H1 (cell line): ENCODE data around the gene HPS3. TPM values are rescaled to one million over a fixed set of nuclear protein-coding genes. Genes with fewer than 3 reads are reported as not detected.

Experiments used
- CTCF ChIA-PET: fragments of 300-600 bp; sonication (Branson Sonifier 250); formaldehyde crosslinking; loops from one replicate; lab custom pipeline; 2021; ENCODE audit not compliant: partially characterized antibody; lab: Charles Lee
- POLR2A ChIA-PET: fragments of 300-600 bp; sonication (Branson Sonifier 250); formaldehyde crosslinking; loops from one replicate; lab custom pipeline; 2021; ENCODE audit warnings: inconsistent platforms; ENCODE audit not compliant: partially characterized antibody; lab: Charles Lee
- DNase-seq, 2 experiments: peaks; one replicate each; pipeline versions ENCODE4 v3.0.0 to v3.0.0-alpha.2; 2010 to 2022; ENCODE audit warnings: low spot score in 2 of 2, low read depth in 1 of 2, mixed read lengths in 1 of 2
- FAIRE-seq: peaks from 2 replicates; lab custom pipeline; 2011; peaks lifted over from hg19 to GRCh38; lab: Jason Lieb, UNC
- H2AFZ ChIP-seq: 2 replicates; pipeline ENCODE4 v1.8.1; 2012; ENCODE audit warnings: low read length, inconsistent platforms
- H2AK5ac ChIP-seq: 2 replicates; pipeline ENCODE4 v1.6.1; 2013; ENCODE audit warnings: low read depth, low read length
- H2BK120ac ChIP-seq: replicated peaks from 2 replicates; pipeline ENCODE3; 2013; ENCODE audit warnings: low read depth, low read length, inconsistent platforms
- H2BK12ac ChIP-seq: 2 replicates; pipeline ENCODE4 v1.6.1; 2013; ENCODE audit warnings: low read depth, low read length
- H2BK15ac ChIP-seq: 2 replicates; pipeline ENCODE4 v1.6.1; 2013; ENCODE audit warnings: low read length
- H2BK20ac ChIP-seq: 2 replicates; pipeline ENCODE4 v1.6.1; 2013; ENCODE audit warnings: low read length
- H2BK5ac ChIP-seq: 2 replicates; pipeline ENCODE4 v1.6.1; 2013; ENCODE audit warnings: low read depth, low read length
- H3K14ac ChIP-seq: 2 replicates; pipeline ENCODE4 v1.6.1; 2013; ENCODE audit warnings: inconsistent platforms; ENCODE audit not compliant: insufficient read length
- H3K18ac ChIP-seq: 2 replicates; pipeline ENCODE4 v1.6.1; 2013; ENCODE audit warnings: low read length; ENCODE audit errors: extremely low read depth
- H3K23ac ChIP-seq: 2 replicates; pipeline ENCODE4 v1.6.1; 2013; ENCODE audit warnings: inconsistent platforms; ENCODE audit not compliant: insufficient read length
- H3K23me2 ChIP-seq: 2 replicates; pipeline ENCODE4 v1.6.1; 2013; ENCODE audit warnings: low read depth, low read length
- H3K27ac ChIP-seq: 2 replicates; pipeline ENCODE4 v1.6.1; 2011; ENCODE audit warnings: low read depth, low read length, inconsistent platforms
- H3K27me3 ChIP-seq, 4 experiments: replicated peaks in 1 of 4; 1 replicate in 1 of 4; 2 replicates in 3 of 4; pipeline versions ENCODE4 v1.6.1 to v1.8.1; 2011 to 2013; ENCODE audit warnings: low read length in 3 of 4, mild to moderate bottlenecking in 3 of 4, inconsistent platforms in 2 of 4, mixed read lengths in 2 of 4, moderate library complexity in 1 of 4; ENCODE audit not compliant: control insufficient read depth in 3 of 4, insufficient read depth in 3 of 4; ENCODE audit errors: extremely low read depth in 1 of 4
- H3K36me3 ChIP-seq, 4 experiments: 2 replicates each; pipeline versions ENCODE4 v1.6.1 to v1.8.1; 2011 to 2013; ENCODE audit warnings: mild to moderate bottlenecking in 4 of 4, low read length in 3 of 4, moderate library complexity in 2 of 4, control low read depth in 1 of 4, inconsistent platforms in 1 of 4; ENCODE audit not compliant: insufficient read depth in 4 of 4, control insufficient read depth in 2 of 4
- H3K4ac ChIP-seq: replicated peaks from 2 replicates; pipeline ENCODE3; 2013; ENCODE audit warnings: low read length, low read depth, mixed read lengths, inconsistent platforms; ENCODE audit not compliant: insufficient read length
- H3K4me1 ChIP-seq, 4 experiments: replicated peaks in 1 of 4; 1 replicate in 1 of 4; 2 replicates in 3 of 4; pipeline versions ENCODE4 v1.6.1 to v1.8.1; 2011 to 2013; ENCODE audit warnings: low read length in 3 of 4, inconsistent platforms in 2 of 4, mixed read lengths in 1 of 4; ENCODE audit not compliant: insufficient read depth in 4 of 4, control insufficient read depth in 3 of 4
- H3K4me2 ChIP-seq, 2 experiments: 2 replicates each; pipeline versions ENCODE4 v1.6.1 to v1.8.1; 2011 to 2013; ENCODE audit warnings: low read depth in 2 of 2, low read length in 2 of 2, control low read depth in 1 of 2, inconsistent platforms in 1 of 2, mild to moderate bottlenecking in 1 of 2; ENCODE audit not compliant: insufficient read depth in 1 of 2
- H3K4me3 ChIP-seq, 4 experiments: fragments of 200-600, 300-600 bp in 1 of 4; sonication (generic), shearing (Covaris generic), sonication (Bioruptor Twin) in 1 of 4; 2 replicates each; pipeline versions ENCODE4 v1.5.1 to v1.8.1; 2011 to 2016; ENCODE audit warnings: low read length in 4 of 4, low read depth in 3 of 4, control low read depth in 2 of 4, inconsistent platforms in 2 of 4, mild to moderate bottlenecking in 2 of 4, mixed read lengths in 1 of 4, moderate library complexity in 1 of 4; ENCODE audit not compliant: insufficient read depth in 2 of 4; ENCODE audit errors: extremely low read depth in 1 of 4
- H3K56ac ChIP-seq: replicated peaks from 2 replicates; pipeline ENCODE3; 2013; ENCODE audit warnings: low read depth, mild to moderate bottlenecking, mixed read lengths, low read length, inconsistent platforms; ENCODE audit not compliant: insufficient read length
- H3K79me1 ChIP-seq: 2 replicates; pipeline ENCODE4 v1.6.1; 2013; ENCODE audit warnings: low read depth, low read length, control low read depth
- H3K79me2 ChIP-seq, 2 experiments: 2 replicates each; pipeline versions ENCODE4 v1.6.1 to v1.8.1; 2012 to 2013; ENCODE audit warnings: low read length in 2 of 2, mild to moderate bottlenecking in 2 of 2, inconsistent platforms in 1 of 2; ENCODE audit not compliant: insufficient read depth in 2 of 2, control insufficient read depth in 1 of 2
- H3K9ac ChIP-seq, 4 experiments: replicated peaks in 1 of 4; 1 replicate in 1 of 4; 2 replicates in 3 of 4; pipeline versions ENCODE4 v1.6.1 to v1.8.1; 2011 to 2013; ENCODE audit warnings: low read depth in 3 of 4, low read length in 3 of 4, control low read depth in 2 of 4, mild to moderate bottlenecking in 2 of 4, moderate library complexity in 2 of 4, inconsistent platforms in 1 of 4; ENCODE audit errors: extremely low read depth in 1 of 4
- H3K9me3 ChIP-seq, 2 experiments: 2 replicates each; pipeline versions ENCODE4 v1.6.1 to v1.8.1; 2012 to 2013; ENCODE audit warnings: mild to moderate bottlenecking in 2 of 2, moderate library complexity in 2 of 2, control low read depth in 1 of 2, inconsistent platforms in 1 of 2, low read depth in 1 of 2, low read length in 1 of 2, mixed read lengths in 1 of 2; ENCODE audit not compliant: insufficient read depth in 2 of 2
- H4K20me1 ChIP-seq, 2 experiments: replicated peaks in 1 of 2; 2 replicates each; pipeline versions ENCODE3 to v1.8.1; 2011 to 2013; ENCODE audit warnings: inconsistent platforms in 2 of 2, low read length in 2 of 2, mild to moderate bottlenecking in 1 of 2; ENCODE audit not compliant: insufficient read depth in 2 of 2, control insufficient read depth in 1 of 2
- H4K5ac ChIP-seq: 2 replicates; pipeline ENCODE4 v1.6.1; 2013; ENCODE audit warnings: low read length, low read depth, mixed read lengths, inconsistent platforms; ENCODE audit not compliant: insufficient read length
- H4K8ac ChIP-seq: 2 replicates; pipeline ENCODE4 v1.8.0; 2013; ENCODE audit warnings: mild to moderate bottlenecking, moderate library complexity, low read length, inconsistent platforms; ENCODE audit not compliant: insufficient read depth; ENCODE audit errors: extremely low read depth
- H4K91ac ChIP-seq: replicated peaks from 2 replicates; pipeline ENCODE3; 2013; ENCODE audit warnings: low read length, mixed read lengths, inconsistent platforms; ENCODE audit not compliant: insufficient read length
- ASH2L ChIP-seq: fragments of 200-600, 300-600 bp; sonication (generic); IDR thresholded peaks from one replicate; pipeline ENCODE4 v1.7.1; 2017; ENCODE audit warnings: low read length
- CBX5 ChIP-seq: fragments of 300-800, 300-1000 bp; sonication (generic); IDR thresholded peaks from 2 replicates; pipeline ENCODE4 v1.7.1; 2016; ENCODE audit warnings: antibody characterized with exemption, low read length, low read depth
- HDAC2 ChIP-seq, 2 experiments: fragments of 300-600 bp in 1 of 2; sonication (generic) in 1 of 2; IDR thresholded peaks; 2 replicates each; pipeline ENCODE4 v1.6.1; 2011 to 2012; ENCODE audit warnings: low read depth in 2 of 2, low read length in 2 of 2, mild to moderate bottlenecking in 2 of 2, moderate library complexity in 2 of 2, borderline replicate concordance in 1 of 2, inconsistent platforms in 1 of 2
- JUND ChIP-seq: IDR thresholded peaks from 2 replicates; pipeline ENCODE4 v1.6.1; 2011; ENCODE audit warnings: mild to moderate bottlenecking, improper control_type of control experiment, low read length
- KDM1A ChIP-seq: fragments of 200-600, 300-600 bp; sonication (generic); IDR thresholded peaks from 2 replicates; pipeline ENCODE4 v1.7.1; 2016; ENCODE audit warnings: mild to moderate bottlenecking, low read length, borderline replicate concordance
- PHF8 ChIP-seq: fragments of 200-600 bp; sonication (generic); conservative IDR thresholded peaks from 2 replicates; pipeline ENCODE4 v1.7.1; 2012; ENCODE audit warnings: low read depth, mild to moderate bottlenecking, inconsistent platforms, low read length, moderate library complexity
- RFX5 ChIP-seq: IDR thresholded peaks from 2 replicates; pipeline ENCODE4 v1.6.1; 2011; ENCODE audit warnings: low read depth, low read length, improper control_type of control experiment, borderline replicate concordance
- RXRA ChIP-seq: IDR thresholded peaks from 2 replicates; pipeline ENCODE4 v1.6.1; 2011; ENCODE audit warnings: low read depth, mild to moderate bottlenecking, low read length, moderate library complexity; ENCODE audit not compliant: insufficient read depth
- SAP30 ChIP-seq: fragments of 300-600 bp; sonication (generic); IDR thresholded peaks from 2 replicates; pipeline ENCODE4 v1.7.1; 2012; ENCODE audit warnings: low read length, moderate library complexity, mild to moderate bottlenecking, inconsistent platforms; ENCODE audit not compliant: insufficient read depth, insufficient replicate concordance
- TAF7 ChIP-seq: optimal IDR thresholded peaks from 2 replicates; pipeline ENCODE3; 2011; ENCODE audit warnings: low read depth, mild to moderate bottlenecking, inconsistent platforms, low read length, moderate library complexity, borderline replicate concordance
- YY1 ChIP-seq: IDR thresholded peaks from 2 replicates; pipeline ENCODE4 v1.6.1; 2011; ENCODE audit warnings: low read depth, mild to moderate bottlenecking, low read length
- ZNF274 ChIP-seq: IDR thresholded peaks from 2 replicates; pipeline ENCODE4 v1.7.0; 2012; ENCODE audit warnings: low read length, borderline replicate concordance; ENCODE audit errors: extremely low read depth
- WGBS, 2 experiments: shearing (Covaris generic) in 1 of 2; methylation state at CpG; one replicate each; pipeline versions ENCODE4 v1.1.6 to v1.1.7; 2013 to 2015; ENCODE audit warnings: low lambda C conversion rate in 2 of 2, mixed read lengths in 2 of 2, inconsistent platforms in 1 of 2, low coverage in 1 of 2, missing lambda C conversion rate in 1 of 2; ENCODE audit not compliant: insufficient replicate concordance in 2 of 2, insufficient coverage in 1 of 2, insufficient read length in 1 of 2; ENCODE audit errors: extremely low coverage in 1 of 2, missing lambda C conversion rate in 1 of 2; 5-methylcytosine and 5-hydroxymethylcytosine counted together
- polyA plus RNA-seq, 7 experiments: library from polyadenylated mRNA; depleted of rRNA in 3 of 7; stranded (reverse) in 5 of 7; unstranded in 2 of 7; fragments of >200 nt in 5 of 7; fragments of 200-250 nt in 2 of 7; gene quantifications; 1 replicate in 5 of 7; 2 replicates in 1 of 7; 4 replicates in 1 of 7; pipeline versions ENCODE4 v1.2.1 to v1.2.3, GENCODE V29; 2011 to 2013; ENCODE audit warnings: missing spikeins in 2 of 7, mixed read lengths in 2 of 7
- total RNA-seq: library from RNA; stranded (reverse); fragmentation: NEBNext Ultra II Directional; extraction: Animal tissue kit (Norgen Biotek cat#: 25700); gene quantifications from 2 replicates; pipeline ENCODE4 v1.2.1, GENCODE V29; 2021
- TF ChIP-seq, protein P1 (sequence below): IDR thresholded peaks from 2 replicates; pipeline ENCODE4 v1.6.1; 2011; ENCODE audit warnings: low read depth, mild to moderate bottlenecking, low read length; ENCODE audit not compliant: insufficient read depth

HPS3 gene
- total and polyA plus RNA-seq, 2 of the 8 experiments (the other 6 are each of a cell fraction or from before 2014, with no cell fraction given): 23.7 to 48.7 TPM

DNA sequence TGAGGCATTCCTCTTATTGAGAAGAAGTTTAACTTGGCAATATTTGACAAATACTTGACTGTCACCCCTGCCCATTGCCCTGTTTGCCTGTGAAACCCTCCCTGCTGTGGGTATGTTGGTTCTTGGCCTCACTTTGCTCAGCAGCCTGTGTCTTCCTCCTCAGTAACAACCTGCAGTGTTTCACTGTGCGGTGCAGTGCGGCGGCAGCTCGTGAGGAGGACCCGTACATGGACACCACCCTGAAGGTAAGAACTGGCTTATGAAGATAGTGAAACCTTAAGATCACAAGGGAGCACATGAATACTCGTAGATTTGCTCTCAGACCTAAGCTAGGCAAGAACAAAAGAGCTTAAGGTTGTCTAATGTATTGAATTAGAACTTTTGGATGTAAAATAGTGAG lies 21.0 kb downstream of the HPS3 start:
- Histone ChIP-seq H2AFZ (no peak overlapping the region), H4K20me1 (no peaks in the 10 kb centered on the region), H3K27me3 (no peaks in the 10 kb centered on the region), H2BK20ac (no peak overlapping the region), H4K5ac (no peak overlapping the region), H3K9ac (no peak overlapping the region), H3K23ac (no peak overlapping the region), H3K56ac (no peak overlapping the region), H4K91ac (no peak overlapping the region), H3K27ac (0 out of 2 replicates have a peak overlapping the region, but pooled peaks have one; percentile 7), H3K18ac (no peak overlapping the region), H3K79me1 (no peaks in the 10 kb centered on the region), H2BK5ac (no peak overlapping the region), H3K79me2 (no peaks in the 10 kb centered on the region), H2BK12ac (no peak overlapping the region), H2BK15ac (no peak overlapping the region), H3K14ac (no peak overlapping the region), H3K4me2 (no peak overlapping the region), H3K23me2 (no peaks in the 10 kb centered on the region), H2AK5ac (no peak overlapping the region), H2BK120ac (no peak overlapping the region), H3K4me1 (no peaks in the 10 kb centered on the region; a peak in 1 of 7 replicates), H3K4me3 (no peak overlapping the region), H3K9me3 (no peaks in the 10 kb centered on the region), H4K8ac (no peak overlapping the region), H3K4ac (no peak overlapping the region), H3K36me3 (peaks cover 3 to 84% (median 22%) of the 10 kb centered on the region in 4 experiments; a peak in 6 of 8 replicates)
- FAIRE-seq (no peak), DNase-seq (no peak)
- POLR2A ChIA-PET: no interaction called here
- WGBS, 2 experiments: 100% methylated on average over 6 of the region's 6 CpGs; no CpG with 5 or more reads in 1 of the 2 experiments
- TF ChIP-seq, protein P1, sequence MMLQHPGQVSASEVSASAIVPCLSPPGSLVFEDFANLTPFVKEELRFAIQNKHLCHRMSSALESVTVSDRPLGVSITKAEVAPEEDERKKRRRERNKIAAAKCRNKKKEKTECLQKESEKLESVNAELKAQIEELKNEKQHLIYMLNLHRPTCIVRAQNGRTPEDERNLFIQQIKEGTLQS: no peak
- TF ChIP-seq PHF8: no peak
- no peak for TF ChIP-seq RXRA
- TF ChIP-seq ASH2L: no peak
- TF ChIP-seq CBX5: no peak
- no peak for TF ChIP-seq YY1
- TF ChIP-seq RFX5: no peak
- no peak for TF ChIP-seq JUND
- TF ChIP-seq KDM1A: no peak
- no peak for TF ChIP-seq SAP30
- TF ChIP-seq ZNF274: no peak
- TF ChIP-seq HDAC2 (IDR thresholded peaks at IDR 0.05; ENCODE audit: borderline replicate concordance in 1 of 2, low read depth in 2 of 2, low read length in 2 of 2): no peak
- TF ChIP-seq TAF7: no peak
- CTCF ChIA-PET: interaction anchor here (1.1 to 1.5 kb wide), 2 partner anchors 12 to 30 kb away, joined by 3 to 5 read pairs; no protein-coding TSS in a partner anchor
